HepG2 (cell line): ENCODE results near the gene ERICH6. TPM values are rescaled to one million over a fixed set of nuclear protein-coding genes. Genes with fewer than 3 reads are reported as not detected.
A peak's percentile ranks its signal among the peaks of the same experiment; 100 is the strongest.

Experiments
- CTCF ChIP-seq: sonication (generic); formaldehyde crosslinking; IDR thresholded peaks from 2 replicates; pipeline ENCODE4 v1.5.0; 2020; ENCODE audit warnings: mild to moderate bottlenecking, missing genetic modification reagents, moderate library complexity
- HES4 ChIP-seq: sonication (generic); formaldehyde crosslinking; IDR thresholded peaks from 2 replicates; pipeline ENCODE4 v1.9.0; 2021; ENCODE audit warnings: mild to moderate bottlenecking, missing genetic modification reagents, borderline replicate concordance
- HOXA3 ChIP-seq: sonication (generic); formaldehyde crosslinking; IDR thresholded peaks from 2 replicates; pipeline ENCODE4 v1.5.0; 2020; ENCODE audit warnings: missing genetic modification reagents
- JDP2 ChIP-seq: sonication (generic); formaldehyde crosslinking; IDR thresholded peaks from 2 replicates; pipeline ENCODE4 v1.8.1; 2022; ENCODE audit warnings: missing genetic modification reagents, borderline replicate concordance
- NCOA5 ChIP-seq: sonication (generic); formaldehyde crosslinking; IDR thresholded peaks from 2 replicates; pipeline ENCODE4 v1.4.0; 2020; ENCODE audit warnings: missing genetic modification reagents
- SRF ChIP-seq: IDR thresholded peaks from 2 replicates; pipeline ENCODE4 v1.6.1; 2011; ENCODE audit warnings: mild to moderate bottlenecking, low read depth, low read length, moderate library complexity
- ZHX1 ChIP-seq: sonication (generic); formaldehyde crosslinking; IDR thresholded peaks from 2 replicates; pipeline ENCODE4 v1.8.1; 2022; ENCODE audit warnings: low read depth, mild to moderate bottlenecking, missing genetic modification reagents
- ZHX2 ChIP-seq, 2 experiments: sonication (generic) in 1 of 2; formaldehyde crosslinking in 1 of 2; IDR thresholded peaks; 2 replicates each; pipeline versions ENCODE4 v1.6.1 to v1.9.0; 2014 to 2022; ENCODE audit warnings: antibody characterized with exemption in 1 of 2, borderline replicate concordance in 1 of 2, inconsistent platforms in 1 of 2, low read depth in 1 of 2, missing genetic modification reagents in 1 of 2
- ZNF205 ChIP-seq: IDR thresholded peaks from 2 replicates; pipeline ENCODE4 v1.6.1; 2018; ENCODE audit warnings: missing biosample characterization, missing genetic modification reagents
- ZNF777 ChIP-seq: sonication (generic); formaldehyde crosslinking; IDR thresholded peaks from 2 replicates; pipeline ENCODE4 v1.4.0; 2020; ENCODE audit warnings: missing genetic modification reagents
- ZNF83 ChIP-seq: sonication (generic); formaldehyde crosslinking; IDR thresholded peaks from 2 replicates; pipeline ENCODE4 v1.4.0; 2020; ENCODE audit warnings: missing genetic modification reagents, mild to moderate bottlenecking, borderline replicate concordance
- polyA plus RNA-seq, 8 experiments: library from polyadenylated mRNA; depleted of rRNA in 3 of 8; stranded (reverse) in 7 of 8; unstranded in 1 of 8; fragments of >200 nt; fragmentation: Illumina TruSeq in 4 of 8; extraction: Trizol in 4 of 8; gene quantifications; 2 replicates each; pipeline versions ENCODE4 v1.2.1 to v1.2.3, GENCODE V29; 2011 to 2016; ENCODE audit warnings: low read depth in 4 of 8, missing spikeins in 1 of 8, mixed read lengths in 1 of 8; ENCODE audit not compliant: insufficient read depth in 1 of 8
- total RNA-seq, 5 experiments: library from RNA; depleted of rRNA; stranded (reverse); fragments of >200 nt; fragmentation: Illumina TruSeq; extraction: Trizol; gene quantifications; 2 replicates each; pipeline ENCODE4 v1.2.3, GENCODE V29; 2016; ENCODE audit warnings: low read depth in 1 of 5
- TF ChIP-seq, protein P1 (sequence below): sonication (generic); formaldehyde crosslinking; IDR thresholded peaks from 2 replicates; pipeline ENCODE4 v1.5.0; 2020; ENCODE audit warnings: missing genetic modification reagents

ERICH6 gene
- total and polyA plus RNA-seq, 2 of the 13 experiments (the other 11 are each of a cell fraction or from before 2014, with no cell fraction given) = 0.03 TPM; not detected in 1

GRCh38 chr3:150736903-150737832 lies 33.4 kb upstream of the ERICH6 start (continued):
- TF ChIP-seq ZHX1 (CRISPR knock-in tag) (no peak; the same call in 1 of the 2 replicates), JDP2 (CRISPR knock-in tag) (peak; percentile 73; the same call in 1 of the 2 replicates), ZHX2 (IDR thresholded peaks at IDR 0.05; ENCODE audit: low read depth) (no peak), ZHX2 (CRISPR knock-in tag; IDR thresholded peaks at IDR 0.05; ENCODE audit: borderline replicate concordance) (0 out of 2 replicates have a peak, but pooled peaks have one; percentile 52), HOXA3 (CRISPR knock-in tag) (peak; percentile 76; the same call in 1 of the 2 replicates), HES4 (CRISPR knock-in tag) (no peak), NCOA5 (CRISPR knock-in tag) (no peak), SRF (no peak), CTCF (CRISPR knock-in tag) (no peak), ZNF205 (CRISPR knock-in tag) (peak; percentile 65; the same call in 1 of the 2 replicates), ZNF777 (CRISPR knock-in tag) (no peak), ZNF83 (CRISPR knock-in tag) (no peak)
- TF ChIP-seq, protein P1, sequence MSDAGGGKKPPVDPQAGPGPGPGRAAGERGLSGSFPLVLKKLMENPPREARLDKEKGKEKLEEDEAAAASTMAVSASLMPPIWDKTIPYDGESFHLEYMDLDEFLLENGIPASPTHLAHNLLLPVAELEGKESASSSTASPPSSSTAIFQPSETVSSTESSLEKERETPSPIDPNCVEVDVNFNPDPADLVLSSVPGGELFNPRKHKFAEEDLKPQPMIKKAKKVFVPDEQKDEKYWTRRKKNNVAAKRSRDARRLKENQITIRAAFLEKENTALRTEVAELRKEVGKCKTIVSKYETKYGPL (CRISPR knock-in tag) = peak; percentile 79; the same call in 1 of the 2 replicates
